ENCODE measurements around the gene STARD8. TPM values are rescaled to one million over a fixed set of nuclear protein-coding genes. Genes with fewer than 3 reads are reported as not detected.

Gene STARD8
- total and polyA plus RNA-seq, 2 donors (not counting 3 experiments of a cell fraction or from before 2014, with no cell fraction given), result 6.8 to 14.8 TPM

DNA sequence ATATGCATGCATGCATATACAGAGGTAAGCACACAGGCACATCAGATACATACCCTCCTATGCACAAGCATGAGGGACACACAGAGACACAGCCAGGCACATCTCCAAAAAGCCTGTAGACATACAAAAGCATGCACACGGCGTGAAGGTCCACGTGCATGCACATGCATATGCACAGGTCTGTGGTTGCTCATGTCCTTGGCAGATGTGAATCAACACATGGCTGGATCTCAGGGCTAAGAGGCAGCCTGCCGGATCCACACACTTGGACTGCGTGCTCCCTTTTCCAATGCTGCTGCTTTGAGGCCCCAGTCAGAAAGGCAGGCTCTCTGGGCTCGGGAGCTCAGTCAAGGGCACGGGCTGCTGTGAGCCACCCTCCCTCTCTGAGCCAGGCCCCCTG is 3.6 kb downstream of the STARD8 start:
- no peak for TF ChIP-seq FOS (IDR thresholded peaks at IDR 0.05; ENCODE audit: borderline replicate concordance, insufficient read depth, low read length)
- POLR2A ChIA-PET, result no interaction called here
- no peak overlapping the region for H3K9ac ChIP-seq (replicated peaks; ENCODE audit: extremely low read depth, insufficient read depth, low read length)
- H3K4me3 ChIP-seq (replicated peaks in 1 of 3; ENCODE audit: insufficient read depth in 1 of 3, low read depth in 1 of 3, low read length in 3 of 3), result no peak overlapping the region
- no peaks in the 10 kb centered on the region for H3K36me3 ChIP-seq (ENCODE audit: control insufficient read depth in 2 of 2, extremely low read depth in 1 of 2, insufficient read depth in 2 of 2, low read length in 2 of 2)
- H3K27me3 ChIP-seq (ENCODE audit: control insufficient read depth in 2 of 2, insufficient read depth in 2 of 2, low read length in 2 of 2), result no peaks in the 10 kb centered on the region
- no TSS peak for BruUV-seq (replicated peaks)
- dilution Hi-C loops (cut with MboI; ENCODE audit: extremely low pct_ligation_motif_present, low sequenced_read_pairs) (no loop called here), intact Hi-C loops (cut with micrococcal nuclease) (no loop called here)
- no peaks in the 10 kb centered on the region for H3K9me3 ChIP-seq (replicated peaks; ENCODE audit: control insufficient read depth, insufficient read depth, low read length)
- CTCF ChIA-PET, result no interaction called here
- FAIRE-seq (no peak), DNase-seq (ENCODE audit: low read depth, low spot score) (no peak)
- no peaks in the 10 kb centered on the region for H3K79me2 ChIP-seq (ENCODE audit: control insufficient read depth, insufficient read depth, low read length)
- H3K27ac ChIP-seq (ENCODE audit: insufficient read depth, low read depth, low read length), result no peak overlapping the region
- no peaks in the 10 kb centered on the region for H4K20me1 ChIP-seq (replicated peaks; ENCODE audit: control insufficient read depth, extremely low read depth, insufficient read depth, low read length)
- H3K4me1 ChIP-seq (ENCODE audit: control insufficient read depth, extremely low read depth, insufficient read depth, low read length), result peaks cover 7% of the 10 kb centered on the region
- no peaks in the 10 kb centered on the region for H3K9me1 ChIP-seq (replicated peaks; ENCODE audit: control insufficient read depth, extremely low read depth, insufficient read depth, low read length)
- H2AFZ ChIP-seq (ENCODE audit: low read depth, low read length), result no peak overlapping the region
- H3K4me2 ChIP-seq (ENCODE audit: insufficient read depth, low read length), result no peak overlapping the region

GRCh38 chrX:68652326-68653170 is 5.1 kb downstream of the STARD8 start:
- intact Hi-C loops (cut with micrococcal nuclease) (no loop called here), dilution Hi-C loops (cut with MboI; ENCODE audit: extremely low pct_ligation_motif_present, low sequenced_read_pairs) (no loop called here)
- H3K9me1 ChIP-seq (replicated peaks; ENCODE audit: control insufficient read depth, extremely low read depth, insufficient read depth, low read length), result no peaks in the 10 kb centered on the region
- POLR2A ChIA-PET, result no interaction called here
- no peaks in the 10 kb centered on the region for H3K9me3 ChIP-seq (replicated peaks; ENCODE audit: control insufficient read depth, insufficient read depth, low read length)
- DNase-seq (ENCODE audit: low read depth, low spot score) (no peak), FAIRE-seq (peak; percentile 97)
- no peak overlapping the region for H2AFZ ChIP-seq (ENCODE audit: low read depth, low read length)
- no peak overlapping the region for H3K9ac ChIP-seq (replicated peaks; ENCODE audit: extremely low read depth, insufficient read depth, low read length)
- no TSS peak for BruUV-seq (replicated peaks)
- H3K36me3 ChIP-seq (ENCODE audit: control insufficient read depth in 2 of 2, extremely low read depth in 1 of 2, insufficient read depth in 2 of 2, low read length in 2 of 2), result no peaks in the 10 kb centered on the region
- peaks cover 7% of the 10 kb centered on the region for H3K4me1 ChIP-seq (ENCODE audit: control insufficient read depth, extremely low read depth, insufficient read depth, low read length)
- H3K27me3 ChIP-seq (ENCODE audit: control insufficient read depth in 2 of 2, insufficient read depth in 2 of 2, low read length in 2 of 2), result no peaks in the 10 kb centered on the region
- CTCF ChIA-PET, result no interaction called here
- H3K4me3 ChIP-seq (replicated peaks in 1 of 3; ENCODE audit: insufficient read depth in 1 of 3, low read depth in 1 of 3, low read length in 3 of 3), result no peak overlapping the region
- no peak overlapping the region for H3K4me2 ChIP-seq (ENCODE audit: insufficient read depth, low read length)
- no peak overlapping the region for H3K27ac ChIP-seq (ENCODE audit: insufficient read depth, low read depth, low read length)
- TF ChIP-seq POLR2A (IDR thresholded peaks at IDR 0.05; ENCODE audit: low read depth, low read length), result no peak
- H3K79me2 ChIP-seq (ENCODE audit: control insufficient read depth, insufficient read depth, low read length), result no peaks in the 10 kb centered on the region
- no peaks in the 10 kb centered on the region for H4K20me1 ChIP-seq (replicated peaks; ENCODE audit: control insufficient read depth, extremely low read depth, insufficient read depth, low read length)
